ENCODE data around the gene CMC1. TPM values are rescaled to one million over a fixed set of nuclear protein-coding genes. Genes with fewer than 3 reads are reported as not detected.

Gene CMC1
- total and polyA plus RNA-seq, 12 donors = 16.9 to 68.6 (median 27.4) TPM

- Histone ChIP-seq H3K36me3 (peaks cover 0 to 80% (median 19%) of the 10 kb centered on the region in 9 donors), H3K9me3 (no peaks in the 10 kb centered on the region), H3K4me1 (peaks cover 0 to 9% (median 0%) of the 10 kb centered on the region in 9 donors), H3K27ac (no peak overlapping the region), H3K4me3 (no peak overlapping the region), H3K27me3 (no peaks in the 10 kb centered on the region)
- no peak for DNase-seq
- intact Hi-C loops (cut with DNase I) = loop anchor here in 5 of 10 donors (2.0 to 10.0 kb wide), 5 partner anchors 382 to 1012 kb away; no protein-coding TSS in a partner anchor
- 73 to 74% methylated on average over 2 of the region's 2 CpGs for WGBS, 2 donors
- no peak for TF ChIP-seq CTCF (IDR thresholded peaks at IDR 0.05)
- peak in 2 of 8 donors; percentile 29 to 44 for ATAC-seq
Observed at GRCh38 chr3:28326458-28326926, 85.1 kb downstream of the CMC1 start.

- no peaks in the 10 kb centered on the region for H3K27me3 ChIP-seq
- no peak overlapping the region for H3K4me3 ChIP-seq
- H3K4me1 ChIP-seq = peaks cover 0 to 9% (median 0%) of the 10 kb centered on the region in 9 donors
- ATAC-seq = peak in 2 of 8 donors; percentile 29 to 52
- TF ChIP-seq CTCF (IDR thresholded peaks at IDR 0.05) = peak; percentile 51 to 86 (median 77)
- intact Hi-C loops (cut with DNase I) = loop anchor here in 8 of 10 donors (2.0 to 10.0 kb wide), 6 partner anchors 384 to 1014 kb away; no protein-coding TSS in a partner anchor
- no peaks in the 10 kb centered on the region for H3K9me3 ChIP-seq
- DNase-seq = no peak
- peaks cover 0 to 80% (median 15%) of the 10 kb centered on the region in 9 donors for H3K36me3 ChIP-seq
- H3K27ac ChIP-seq = no peak overlapping the region
- 80 to 85% methylated on average over 4 of the region's 4 CpGs for WGBS, 2 donors
Observed at GRCh38 chr3:28328188-28329151, 87.1 kb downstream of the CMC1 start.

- Histone ChIP-seq H3K27ac (no peak overlapping the region), H3K36me3 (peaks cover 0 to 95% (median 31%) of the 10 kb centered on the region in 9 donors), H3K27me3 (no peaks in the 10 kb centered on the region), H3K9me3 (no peaks in the 10 kb centered on the region), H3K4me1 (no peaks in the 10 kb centered on the region), H3K4me3 (no peak overlapping the region)
- DNase-seq (no peak), ATAC-seq (no peak)
- intact Hi-C loops (cut with DNase I) = no loop called here
- peak in 5 of 9 donors; percentile 24 to 43 (median 28) for TF ChIP-seq CTCF (IDR thresholded peaks at IDR 0.05)
Observed at GRCh38 chr3:28334552-28334951, 93.1 kb downstream of the CMC1 start.

- Histone ChIP-seq H3K27me3 (no peaks in the 10 kb centered on the region), H3K36me3 (peaks cover 0 to 95% (median 31%) of the 10 kb centered on the region in 9 donors), H3K4me1 (peaks cover 0 to under 1% (median 0%) of the 10 kb centered on the region in 9 donors), H3K27ac (no peak overlapping the region), H3K4me3 (no peak overlapping the region), H3K9me3 (no peaks in the 10 kb centered on the region)
- intact Hi-C loops (cut with DNase I) = no loop called here
- 70 to 74% methylated on average over 2 of the region's 2 CpGs for WGBS, 2 donors
- TF ChIP-seq CTCF (IDR thresholded peaks at IDR 0.05) = no peak
- ATAC-seq (no peak), DNase-seq (no peak)
Observed at GRCh38 chr3:28335246-28335645, 93.8 kb downstream of the CMC1 start.
